Tibial nerve (tissue), 4 donors: Measurements from ENCODE around the gene TCF7L1.

Experiments used
- EP300 ChIP-seq, 2 donors: sonication (generic); formaldehyde crosslinking; IDR thresholded peaks; one replicate each; pipeline ENCODE4 v1.6.1; 2017; ENCODE audit warnings: antibody characterized with exemption in 2 of 2, mild to moderate bottlenecking in 1 of 2
- POLR2A ChIP-seq, 2 donors: fragments of 450-650 bp; IDR thresholded peaks; one replicate each; pipeline ENCODE4 v1.6.1; 2017; ENCODE audit warnings: antibody characterized with exemption in 2 of 2, mild to moderate bottlenecking in 2 of 2, moderate library complexity in 2 of 2
- TF ChIP-seq, protein P1 (sequence below), 5 experiments: fragments of 200-600 bp in 3 of 5; fragments of 450-650 bp in 2 of 5; sonication (generic) in 3 of 5; IDR thresholded peaks; one replicate each; pipeline ENCODE4 v1.5.1; 2016 to 2019; ENCODE audit warnings: antibody characterized with exemption in 5 of 5, mild to moderate bottlenecking in 3 of 5, moderate library complexity in 2 of 5

DNA sequence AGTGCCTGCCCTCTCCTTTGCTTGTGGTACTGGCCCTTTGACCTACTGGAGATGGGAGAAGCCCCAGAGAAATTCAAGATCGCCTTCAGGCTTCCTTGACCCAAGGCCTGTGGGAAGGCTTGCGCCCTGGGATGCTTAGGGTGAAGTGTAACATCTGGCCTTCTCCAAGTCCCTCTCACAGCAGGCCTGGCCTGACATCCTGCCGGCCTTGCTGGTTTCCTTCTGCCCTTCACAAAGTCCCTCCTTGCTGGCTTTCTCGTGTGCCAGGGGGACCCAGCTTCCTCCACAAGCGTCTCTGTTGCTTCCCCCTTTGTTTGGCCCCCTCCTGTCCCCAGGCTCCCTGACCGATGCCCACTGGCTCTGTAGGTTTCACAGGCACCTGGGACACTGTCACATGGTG is 26.4 kb downstream of the TCF7L1 start:
- TF ChIP-seq, protein P1, sequence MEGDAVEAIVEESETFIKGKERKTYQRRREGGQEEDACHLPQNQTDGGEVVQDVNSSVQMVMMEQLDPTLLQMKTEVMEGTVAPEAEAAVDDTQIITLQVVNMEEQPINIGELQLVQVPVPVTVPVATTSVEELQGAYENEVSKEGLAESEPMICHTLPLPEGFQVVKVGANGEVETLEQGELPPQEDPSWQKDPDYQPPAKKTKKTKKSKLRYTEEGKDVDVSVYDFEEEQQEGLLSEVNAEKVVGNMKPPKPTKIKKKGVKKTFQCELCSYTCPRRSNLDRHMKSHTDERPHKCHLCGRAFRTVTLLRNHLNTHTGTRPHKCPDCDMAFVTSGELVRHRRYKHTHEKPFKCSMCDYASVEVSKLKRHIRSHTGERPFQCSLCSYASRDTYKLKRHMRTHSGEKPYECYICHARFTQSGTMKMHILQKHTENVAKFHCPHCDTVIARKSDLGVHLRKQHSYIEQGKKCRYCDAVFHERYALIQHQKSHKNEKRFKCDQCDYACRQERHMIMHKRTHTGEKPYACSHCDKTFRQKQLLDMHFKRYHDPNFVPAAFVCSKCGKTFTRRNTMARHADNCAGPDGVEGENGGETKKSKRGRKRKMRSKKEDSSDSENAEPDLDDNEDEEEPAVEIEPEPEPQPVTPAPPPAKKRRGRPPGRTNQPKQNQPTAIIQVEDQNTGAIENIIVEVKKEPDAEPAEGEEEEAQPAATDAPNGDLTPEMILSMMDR (IDR thresholded peaks at IDR 0.05): no peak
- TF ChIP-seq POLR2A (IDR thresholded peaks at IDR 0.05) (no peak), EP300 (IDR thresholded peaks at IDR 0.05) (no peak)
